ENCODE measurements around the gene PRRC2A. TPM values are rescaled to one million over a fixed set of nuclear protein-coding genes. Genes with fewer than 3 reads are reported as not detected.

The PRRC2A gene
- polyA plus RNA-seq, 4 donors = 54.6 to 104 (median 74.4) TPM

Other genes with a start within 250 kb of the PRRC2A start
- gene MICA, start 217.1 kb upstream of the PRRC2A start, polyA plus RNA-seq = 10 to 100 TPM in 3 of 4 donors, 1 to 10 TPM in 1; 3.1 to 28.6 (median 19.3) TPM
- 1 to 10 TPM in 3 of 4 donors, under 1 TPM in 1; 0.69 to 6.1 (median 2.0) TPM for gene MICB, start 122.6 kb upstream of the PRRC2A start, polyA plus RNA-seq
- not detected for gene MCCD1, start 91.8 kb upstream of the PRRC2A start, polyA plus RNA-seq
- gene DDX39B, start 78.7 kb upstream of the PRRC2A start, polyA plus RNA-seq = 100 to 1,000 TPM; 307 to 440 (median 358) TPM
- 1 to 10 TPM in 3 of 4 donors, under 1 TPM in 1; 0.81 to 6.3 (median 1.9) TPM for gene ATP6V1G2, start 74.1 kb upstream of the PRRC2A start, polyA plus RNA-seq
- gene NFKBIL1, start 73.1 kb upstream of the PRRC2A start, polyA plus RNA-seq = 10 to 100 TPM; 26.2 to 47.3 (median 31.8) TPM
- gene LTA, start 48.4 kb upstream of the PRRC2A start, polyA plus RNA-seq = 1 to 10 TPM in 1 of 4 donors, under 1 TPM in 1, not detected in 2; 0.24 to 1.0 TPM
- under 1 TPM in 3 of 4 donors, not detected in 1; 0.18 to 0.59 (median 0.45) TPM for gene TNF, start 45.1 kb upstream of the PRRC2A start, polyA plus RNA-seq
- gene LTB, start 38.3 kb upstream of the PRRC2A start, polyA plus RNA-seq = 10 to 100 TPM in 1 of 4 donors, 1 to 10 TPM in 3; 4.0 to 19.7 (median 8.0) TPM
- 10 to 100 TPM in 2 of 4 donors, 1 to 10 TPM in 2; 3.1 to 37.0 (median 14.5) TPM for gene LST1, start 34.4 kb upstream of the PRRC2A start, polyA plus RNA-seq
- gene NCR3, start 27.7 kb upstream of the PRRC2A start, polyA plus RNA-seq = 1 to 10 TPM in 1 of 4 donors, under 1 TPM in 1, not detected in 2; 0.33 to 1.4 TPM
- gene AIF1, start 5.5 kb upstream of the PRRC2A start, polyA plus RNA-seq = 100 to 1,000 TPM in 1 of 4 donors, 10 to 100 TPM in 2, 1 to 10 TPM in 1; 5.6 to 102 (median 48.9) TPM
- 100 to 1,000 TPM; 193 to 381 (median 284) TPM for gene BAG6, start 31.9 kb downstream of the PRRC2A start, polyA plus RNA-seq
- 10 to 100 TPM in 1 of 4 donors, 1 to 10 TPM in 3; 7.2 to 32.8 (median 8.2) TPM for gene APOM, start 35.2 kb downstream of the PRRC2A start, polyA plus RNA-seq
- 10 to 100 TPM; 17.3 to 29.1 (median 23.2) TPM for gene C6orf47, start 40.1 kb downstream of the PRRC2A start, polyA plus RNA-seq
- gene GPANK1, start 44.3 kb downstream of the PRRC2A start, polyA plus RNA-seq = 10 to 100 TPM; 14.8 to 30.2 (median 21.7) TPM
- gene CSNK2B, start 45.4 kb downstream of the PRRC2A start, polyA plus RNA-seq = 100 to 1,000 TPM; 185 to 231 (median 206) TPM
- gene LY6G5B, start 49.3 kb downstream of the PRRC2A start, polyA plus RNA-seq = 10 to 100 TPM in 1 of 4 donors, 1 to 10 TPM in 3; 3.8 to 16.5 (median 4.2) TPM
- gene LY6G5C, start 60.4 kb downstream of the PRRC2A start, polyA plus RNA-seq = 1 to 10 TPM; 2.6 to 3.8 (median 3.1) TPM
- gene ABHD16A, start 82.6 kb downstream of the PRRC2A start, polyA plus RNA-seq = 10 to 100 TPM; 34.6 to 63.8 (median 50.3) TPM
- gene LY6G6F, start 86.2 kb downstream of the PRRC2A start, polyA plus RNA-seq = under 1 TPM in 1 of 4 donors, not detected in 3; 0.12 TPM
- under 1 TPM in 1 of 4 donors, not detected in 3; 0.22 TPM for gene LY6G6D, start 94.6 kb downstream of the PRRC2A start, polyA plus RNA-seq
- gene LY6G6C, start 101.0 kb downstream of the PRRC2A start, polyA plus RNA-seq = under 1 TPM in 1 of 4 donors, not detected in 3; 0.18 TPM
- gene MPIG6B, start 102.7 kb downstream of the PRRC2A start, polyA plus RNA-seq = under 1 TPM in 2 of 4 donors, not detected in 2; 0.13 to 0.59 TPM
- gene DDAH2, start 108.6 kb downstream of the PRRC2A start, polyA plus RNA-seq = 10 to 100 TPM; 64.4 to 89.7 (median 76.1) TPM
- gene CLIC1, start 115.8 kb downstream of the PRRC2A start, polyA plus RNA-seq = 100 to 1,000 TPM; 400 to 576 (median 535) TPM
- gene MSH5, start 119.3 kb downstream of the PRRC2A start, polyA plus RNA-seq = 10 to 100 TPM in 2 of 4 donors, 1 to 10 TPM in 2; 1.6 to 53.1 (median 9.2) TPM
- gene SAPCD1, start 141.9 kb downstream of the PRRC2A start, polyA plus RNA-seq = 10 to 100 TPM in 1 of 4 donors, 1 to 10 TPM in 3; 1.4 to 15.5 (median 4.6) TPM
- gene VWA7, start 156.6 kb downstream of the PRRC2A start, polyA plus RNA-seq = 10 to 100 TPM in 1 of 4 donors, 1 to 10 TPM in 3; 2.9 to 11.9 (median 6.4) TPM
- 10 to 100 TPM; 19.9 to 42.4 (median 24.2) TPM for gene VARS1, start 175.0 kb downstream of the PRRC2A start, polyA plus RNA-seq
- gene LSM2, start 186.3 kb downstream of the PRRC2A start, polyA plus RNA-seq = 10 to 100 TPM; 27.3 to 90.2 (median 39.3) TPM
- 1 to 10 TPM in 2 of 4 donors, under 1 TPM in 2; 0.27 to 2.6 (median 1.1) TPM for gene HSPA1L, start 194.6 kb downstream of the PRRC2A start, polyA plus RNA-seq
- 10 to 100 TPM in 3 of 4 donors, 1 to 10 TPM in 1; 9.7 to 49.6 (median 25.7) TPM for gene HSPA1A, start 194.8 kb downstream of the PRRC2A start, polyA plus RNA-seq
- gene HSPA1B, start 207.0 kb downstream of the PRRC2A start, polyA plus RNA-seq = 100 to 1,000 TPM in 1 of 4 donors, 10 to 100 TPM in 3; 16.5 to 130 (median 35.0) TPM
- 100 to 1,000 TPM in 1 of 4 donors, 10 to 100 TPM in 3; 24.8 to 466 (median 37.4) TPM for gene NEU1, start 242.1 kb downstream of the PRRC2A start, polyA plus RNA-seq

Measured in small intestine (tissue), 4 donors.